ENCODE data around the gene HMG20A.

DNA sequence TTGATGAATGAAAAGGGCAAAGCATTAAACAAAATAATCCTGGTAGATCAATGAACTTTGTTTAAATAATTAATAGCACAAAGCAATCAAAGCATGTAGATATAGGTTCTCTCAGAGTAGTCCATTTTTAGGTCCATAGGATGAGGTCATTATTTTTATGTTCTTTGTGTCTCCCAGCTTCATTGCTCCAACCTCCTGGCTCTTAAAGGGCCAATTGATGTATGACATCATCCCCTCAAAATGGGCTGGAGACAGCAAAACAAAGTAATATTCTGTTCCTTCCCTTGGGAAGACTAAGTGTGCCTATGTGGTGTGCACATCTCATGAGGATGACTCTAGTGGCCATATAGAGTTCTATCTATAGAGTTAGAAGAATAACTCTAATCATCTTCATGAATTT is 49.5 kb downstream of the HMG20A start:
- TF ChIP-seq, protein P1, sequence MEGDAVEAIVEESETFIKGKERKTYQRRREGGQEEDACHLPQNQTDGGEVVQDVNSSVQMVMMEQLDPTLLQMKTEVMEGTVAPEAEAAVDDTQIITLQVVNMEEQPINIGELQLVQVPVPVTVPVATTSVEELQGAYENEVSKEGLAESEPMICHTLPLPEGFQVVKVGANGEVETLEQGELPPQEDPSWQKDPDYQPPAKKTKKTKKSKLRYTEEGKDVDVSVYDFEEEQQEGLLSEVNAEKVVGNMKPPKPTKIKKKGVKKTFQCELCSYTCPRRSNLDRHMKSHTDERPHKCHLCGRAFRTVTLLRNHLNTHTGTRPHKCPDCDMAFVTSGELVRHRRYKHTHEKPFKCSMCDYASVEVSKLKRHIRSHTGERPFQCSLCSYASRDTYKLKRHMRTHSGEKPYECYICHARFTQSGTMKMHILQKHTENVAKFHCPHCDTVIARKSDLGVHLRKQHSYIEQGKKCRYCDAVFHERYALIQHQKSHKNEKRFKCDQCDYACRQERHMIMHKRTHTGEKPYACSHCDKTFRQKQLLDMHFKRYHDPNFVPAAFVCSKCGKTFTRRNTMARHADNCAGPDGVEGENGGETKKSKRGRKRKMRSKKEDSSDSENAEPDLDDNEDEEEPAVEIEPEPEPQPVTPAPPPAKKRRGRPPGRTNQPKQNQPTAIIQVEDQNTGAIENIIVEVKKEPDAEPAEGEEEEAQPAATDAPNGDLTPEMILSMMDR (IDR thresholded peaks at IDR 0.05) = no peak
- TF ChIP-seq POLR2AphosphoS5 (IDR thresholded peaks at IDR 0.05) (no peak), POLR2A (IDR thresholded peaks at IDR 0.05) (no peak)

All from prostate gland (tissue), 2 donors.